ENCODE results near the gene PLXNA4. TPM values are rescaled to one million over a fixed set of nuclear protein-coding genes. Genes with fewer than 3 reads are reported as not detected.

The PLXNA4 gene
- total RNA-seq, 1 donor from 2014 or later = 3.5 TPM

GRCh38 chr7:132154695-132155471, 421.4 kb downstream of the PLXNA4 start:
- H3K9me3 Mint-ChIP-seq (ENCODE audit: unreplicated experiment) = no peaks in the 10 kb centered on the region
- TF ChIP-seq CTCF (IDR thresholded peaks at IDR 0.05; ENCODE audit: unreplicated experiment) = no peak
- H3K27ac Mint-ChIP-seq (ENCODE audit: unreplicated experiment) = no peak overlapping the region
- H3K36me3 Mint-ChIP-seq (ENCODE audit: low read depth, unreplicated experiment) = no peaks in the 10 kb centered on the region
- DNase-seq (ENCODE audit: low spot score) = no peak
- no peak overlapping the region for H3K4me3 Mint-ChIP-seq (ENCODE audit: unreplicated experiment)
- peaks cover 10% of the 10 kb centered on the region for H3K4me1 Mint-ChIP-seq (ENCODE audit: unreplicated experiment)
- peaks cover 13% of the 10 kb centered on the region for H3K27me3 Mint-ChIP-seq (ENCODE audit: unreplicated experiment)

- no peaks in the 10 kb centered on the region for H3K9me3 Mint-ChIP-seq (ENCODE audit: unreplicated experiment)
- no peak for TF ChIP-seq CTCF (IDR thresholded peaks at IDR 0.05; ENCODE audit: unreplicated experiment)
- no peak overlapping the region for H3K4me3 Mint-ChIP-seq (ENCODE audit: unreplicated experiment)
- no peak for DNase-seq (ENCODE audit: low spot score)
- peaks cover 10% of the 10 kb centered on the region for H3K4me1 Mint-ChIP-seq (ENCODE audit: unreplicated experiment)
- H3K27me3 Mint-ChIP-seq (ENCODE audit: unreplicated experiment) = peaks cover 13% of the 10 kb centered on the region
- no peaks in the 10 kb centered on the region for H3K36me3 Mint-ChIP-seq (ENCODE audit: low read depth, unreplicated experiment)
- no peak overlapping the region for H3K27ac Mint-ChIP-seq (ENCODE audit: unreplicated experiment)
These were observed 422.0 kb downstream of the PLXNA4 start for GRCh38 chr7:132154248-132154647.

- Mint-ChIP-seq H3K27me3 (ENCODE audit: unreplicated experiment) (peaks cover 12% of the 10 kb centered on the region), H3K4me3 (ENCODE audit: unreplicated experiment) (no peak overlapping the region), H3K4me1 (ENCODE audit: unreplicated experiment) (peaks cover 10% of the 10 kb centered on the region), H3K27ac (ENCODE audit: unreplicated experiment) (no peak overlapping the region), H3K36me3 (ENCODE audit: low read depth, unreplicated experiment) (no peaks in the 10 kb centered on the region), H3K9me3 (ENCODE audit: unreplicated experiment) (no peaks in the 10 kb centered on the region)
- no peak for DNase-seq (ENCODE audit: low spot score)
- TF ChIP-seq CTCF (IDR thresholded peaks at IDR 0.05; ENCODE audit: unreplicated experiment) = no peak
These were observed 424.0 kb downstream of the PLXNA4 start for GRCh38 chr7:132152131-132152889.

- H3K4me3 Mint-ChIP-seq (ENCODE audit: unreplicated experiment) = peak overlapping the region; percentile 13
- peaks cover 8% of the 10 kb centered on the region for H3K27me3 Mint-ChIP-seq (ENCODE audit: unreplicated experiment)
These were observed 425.6 kb downstream of the PLXNA4 start for GRCh38 chr7:132150711-132151110.

More at GRCh38 chr7:132150711-132151110, 425.6 kb downstream of the PLXNA4 start:
- Mint-ChIP-seq H3K36me3 (ENCODE audit: low read depth, unreplicated experiment) (no peaks in the 10 kb centered on the region), H3K27ac (ENCODE audit: unreplicated experiment) (peak overlapping the region; percentile 14), H3K9me3 (ENCODE audit: unreplicated experiment) (no peaks in the 10 kb centered on the region), H3K4me1 (ENCODE audit: unreplicated experiment) (peaks cover 10% of the 10 kb centered on the region)
- no peak for DNase-seq (ENCODE audit: low spot score)
- TF ChIP-seq CTCF (IDR thresholded peaks at IDR 0.05; ENCODE audit: unreplicated experiment) = no peak

Measured in endothelial cell (in vitro differentiated cells).